GM19023 (cell line): ENCODE results near the gene GPR158.

Experiments used
- ATAC-seq: cut with Tn5 transposase; IDR thresholded peaks from one replicate; pipeline ENCODE4 v1.9.1; 2021; ENCODE audit warnings: mild to moderate bottlenecking, moderate library complexity; ENCODE audit not compliant: unreplicated experiment

The GPR158 gene

GRCh38 chr10:25555865-25556264 is 381.1 kb downstream of the GPR158 start:
- no peak for ATAC-seq

- no peak for ATAC-seq
Measured at GRCh38 chr10:25556457-25556856, 381.7 kb downstream of the GPR158 start.

GRCh38 chr10:25557136-25557535 is 382.3 kb downstream of the GPR158 start:
- no peak for ATAC-seq

GRCh38 chr10:25561758-25562157 is 387.0 kb downstream of the GPR158 start:
- ATAC-seq: no peak

GRCh38 chr10:25562547-25562946 is 387.7 kb downstream of the GPR158 start:
- no peak for ATAC-seq

GRCh38 chr10:25564351-25564750 is 389.6 kb downstream of the GPR158 start:
- no peak for ATAC-seq

GRCh38 chr10:25565570-25565969 is 390.8 kb downstream of the GPR158 start:
- ATAC-seq: no peak

GRCh38 chr10:25573316-25573715 is 398.5 kb downstream of the GPR158 start:
- ATAC-seq: no peak

- no peak for ATAC-seq
Measured at GRCh38 chr10:25575343-25575742, 400.5 kb downstream of the GPR158 start.

- ATAC-seq: no peak
Measured at GRCh38 chr10:25578061-25578460, 403.3 kb downstream of the GPR158 start.

- ATAC-seq: no peak
Measured at GRCh38 chr10:25582961-25583360, 408.2 kb downstream of the GPR158 start.

- ATAC-seq: no peak
Measured at GRCh38 chr10:25600651-25601050, 425.9 kb downstream of the GPR158 start.

GRCh38 chr10:25604591-25604990 is 429.8 kb downstream of the GPR158 start:
- no peak for ATAC-seq

- no peak for ATAC-seq
Measured at GRCh38 chr10:25614652-25615051, 439.9 kb downstream of the GPR158 start.

- ATAC-seq: no peak
Measured at GRCh38 chr10:25615926-25616325, 441.1 kb downstream of the GPR158 start.

- ATAC-seq: no peak
Measured at GRCh38 chr10:25616903-25617592, 442.2 kb downstream of the GPR158 start.

- ATAC-seq: no peak
Measured at GRCh38 chr10:25627606-25628005, 452.8 kb downstream of the GPR158 start.

GRCh38 chr10:25629333-25629732 is 454.5 kb downstream of the GPR158 start:
- ATAC-seq: no peak

- no peak for ATAC-seq
Measured at GRCh38 chr10:25631471-25631870, 456.7 kb downstream of the GPR158 start.

- ATAC-seq: no peak
Measured at GRCh38 chr10:25632802-25633201, 458.0 kb downstream of the GPR158 start.

GRCh38 chr10:25633542-25633941 is 458.7 kb downstream of the GPR158 start:
- no peak for ATAC-seq

- ATAC-seq: no peak
Measured at GRCh38 chr10:25639646-25640045, 464.8 kb downstream of the GPR158 start.

- ATAC-seq: no peak
Measured at GRCh38 chr10:25641595-25641994, 466.8 kb downstream of the GPR158 start.
